Measurements from ENCODE around the gene HPSE2.

The HPSE2 gene

GRCh38 chr10:99084161-99084560 lies 151.5 kb downstream of the HPSE2 start:
- H3K4me1 Mint-ChIP-seq: no peaks in the 10 kb centered on the region
- no peaks in the 10 kb centered on the region for H3K27me3 Mint-ChIP-seq
- H3K36me3 Mint-ChIP-seq: no peaks in the 10 kb centered on the region
- H3K9me3 Mint-ChIP-seq: no peaks in the 10 kb centered on the region
- H3K4me3 Mint-ChIP-seq: no peak overlapping the region
- no peak overlapping the region for H3K27ac Mint-ChIP-seq

- H3K27me3 Mint-ChIP-seq: no peaks in the 10 kb centered on the region
- H3K27ac Mint-ChIP-seq: no peak overlapping the region
- no peak overlapping the region for H3K4me3 Mint-ChIP-seq
- H3K36me3 Mint-ChIP-seq: no peaks in the 10 kb centered on the region
- H3K4me1 Mint-ChIP-seq: no peaks in the 10 kb centered on the region
- H3K9me3 Mint-ChIP-seq: peaks cover 6% of the 10 kb centered on the region
These were observed 155.2 kb downstream of the HPSE2 start for GRCh38 chr10:99080275-99080945.

- Mint-ChIP-seq H3K4me3 (no peak overlapping the region), H3K27ac (no peak overlapping the region), H3K4me1 (no peaks in the 10 kb centered on the region), H3K36me3 (no peaks in the 10 kb centered on the region), H3K9me3 (no peaks in the 10 kb centered on the region), H3K27me3 (no peaks in the 10 kb centered on the region)
These were observed 173.1 kb downstream of the HPSE2 start for GRCh38 chr10:99062591-99062990.

- peaks cover 3% of the 10 kb centered on the region for H3K27me3 Mint-ChIP-seq
- H3K36me3 Mint-ChIP-seq: no peaks in the 10 kb centered on the region
- H3K27ac Mint-ChIP-seq: no peak overlapping the region
- no peaks in the 10 kb centered on the region for H3K9me3 Mint-ChIP-seq
- H3K4me3 Mint-ChIP-seq: no peak overlapping the region
- H3K4me1 Mint-ChIP-seq: no peaks in the 10 kb centered on the region
These were observed 176.9 kb downstream of the HPSE2 start for GRCh38 chr10:99058762-99059161.

GRCh38 chr10:99057936-99058690 lies 177.5 kb downstream of the HPSE2 start:
- Mint-ChIP-seq H3K27ac (no peak overlapping the region), H3K9me3 (no peaks in the 10 kb centered on the region), H3K36me3 (no peaks in the 10 kb centered on the region), H3K4me1 (no peaks in the 10 kb centered on the region), H3K4me3 (no peak overlapping the region), H3K27me3 (peaks cover 3% of the 10 kb centered on the region)

- Mint-ChIP-seq H3K4me3 (no peak overlapping the region), H3K36me3 (no peaks in the 10 kb centered on the region), H3K9me3 (peaks cover 24% of the 10 kb centered on the region), H3K4me1 (no peaks in the 10 kb centered on the region), H3K27me3 (no peaks in the 10 kb centered on the region), H3K27ac (no peak overlapping the region)
These were observed 190.0 kb downstream of the HPSE2 start for GRCh38 chr10:99045671-99046070.

GRCh38 chr10:99042051-99042771 lies 193.4 kb downstream of the HPSE2 start:
- H3K4me1 Mint-ChIP-seq: no peaks in the 10 kb centered on the region
- no peaks in the 10 kb centered on the region for H3K27me3 Mint-ChIP-seq
- no peak overlapping the region for H3K4me3 Mint-ChIP-seq
- H3K27ac Mint-ChIP-seq: no peak overlapping the region
- H3K9me3 Mint-ChIP-seq: peaks cover 9% of the 10 kb centered on the region
- no peaks in the 10 kb centered on the region for H3K36me3 Mint-ChIP-seq

- H3K36me3 Mint-ChIP-seq: no peaks in the 10 kb centered on the region
- no peak overlapping the region for H3K4me3 Mint-ChIP-seq
- peaks cover 8% of the 10 kb centered on the region for H3K9me3 Mint-ChIP-seq
- no peak overlapping the region for H3K27ac Mint-ChIP-seq
- no peaks in the 10 kb centered on the region for H3K27me3 Mint-ChIP-seq
- no peaks in the 10 kb centered on the region for H3K4me1 Mint-ChIP-seq
These were observed 194.2 kb downstream of the HPSE2 start for GRCh38 chr10:99041468-99041867.

- no peaks in the 10 kb centered on the region for H3K9me3 Mint-ChIP-seq
- H3K27ac Mint-ChIP-seq: no peak overlapping the region
- H3K4me1 Mint-ChIP-seq: no peaks in the 10 kb centered on the region
- H3K36me3 Mint-ChIP-seq: no peaks in the 10 kb centered on the region
- H3K4me3 Mint-ChIP-seq: no peak overlapping the region
- no peaks in the 10 kb centered on the region for H3K27me3 Mint-ChIP-seq
These were observed 221.8 kb downstream of the HPSE2 start for GRCh38 chr10:99013885-99014284.

GRCh38 chr10:99010286-99010685 lies 225.4 kb downstream of the HPSE2 start:
- no peak overlapping the region for H3K27ac Mint-ChIP-seq
- no peak overlapping the region for H3K4me3 Mint-ChIP-seq
- H3K36me3 Mint-ChIP-seq: no peaks in the 10 kb centered on the region
- H3K9me3 Mint-ChIP-seq: peaks cover 3% of the 10 kb centered on the region
- H3K27me3 Mint-ChIP-seq: no peaks in the 10 kb centered on the region
- no peaks in the 10 kb centered on the region for H3K4me1 Mint-ChIP-seq

GRCh38 chr10:99008054-99008453 lies 227.6 kb downstream of the HPSE2 start:
- Mint-ChIP-seq H3K27ac (no peak overlapping the region), H3K36me3 (no peaks in the 10 kb centered on the region), H3K4me3 (no peak overlapping the region), H3K4me1 (no peaks in the 10 kb centered on the region), H3K27me3 (no peaks in the 10 kb centered on the region), H3K9me3 (peaks cover 17% of the 10 kb centered on the region)

- H3K27ac Mint-ChIP-seq: no peak overlapping the region
- no peaks in the 10 kb centered on the region for H3K27me3 Mint-ChIP-seq
- no peaks in the 10 kb centered on the region for H3K4me1 Mint-ChIP-seq
- no peak overlapping the region for H3K4me3 Mint-ChIP-seq
- H3K36me3 Mint-ChIP-seq: no peaks in the 10 kb centered on the region
- peaks cover 17% of the 10 kb centered on the region for H3K9me3 Mint-ChIP-seq
These were observed 228.2 kb downstream of the HPSE2 start for GRCh38 chr10:99007457-99007856.

- Mint-ChIP-seq H3K27me3 (no peaks in the 10 kb centered on the region), H3K4me1 (no peaks in the 10 kb centered on the region), H3K9me3 (peaks cover 17% of the 10 kb centered on the region), H3K27ac (no peak overlapping the region), H3K4me3 (no peak overlapping the region), H3K36me3 (no peaks in the 10 kb centered on the region)
These were observed 230.4 kb downstream of the HPSE2 start for GRCh38 chr10:99005254-99005653.

- peaks cover 17% of the 10 kb centered on the region for H3K9me3 Mint-ChIP-seq
- H3K27me3 Mint-ChIP-seq: no peaks in the 10 kb centered on the region
- no peak overlapping the region for H3K27ac Mint-ChIP-seq
- H3K4me1 Mint-ChIP-seq: no peaks in the 10 kb centered on the region
- no peaks in the 10 kb centered on the region for H3K36me3 Mint-ChIP-seq
- no peak overlapping the region for H3K4me3 Mint-ChIP-seq
These were observed 230.9 kb downstream of the HPSE2 start for GRCh38 chr10:99004738-99005137.

- Mint-ChIP-seq H3K9me3 (peaks cover 17% of the 10 kb centered on the region), H3K4me3 (no peak overlapping the region), H3K27ac (no peak overlapping the region), H3K4me1 (no peaks in the 10 kb centered on the region), H3K27me3 (no peaks in the 10 kb centered on the region), H3K36me3 (no peaks in the 10 kb centered on the region)
These were observed 233.3 kb downstream of the HPSE2 start for GRCh38 chr10:99002392-99002791.

GRCh38 chr10:98997596-98997995 lies 238.1 kb downstream of the HPSE2 start:
- H3K36me3 Mint-ChIP-seq: no peaks in the 10 kb centered on the region
- H3K4me1 Mint-ChIP-seq: no peaks in the 10 kb centered on the region
- no peak overlapping the region for H3K27ac Mint-ChIP-seq
- peaks cover 4% of the 10 kb centered on the region for H3K9me3 Mint-ChIP-seq
- H3K27me3 Mint-ChIP-seq: no peaks in the 10 kb centered on the region
- no peak overlapping the region for H3K4me3 Mint-ChIP-seq

Measured in activated naive CD4-positive, alpha-beta T cell treated with anti-CD3 and anti-CD28 coated beads, Interleukin-2, amount 50 U/mL, for 24 hours (primary cell).